B cell (primary cell): Measurements from ENCODE around the gene FAM131C. TPM values are rescaled to one million over a fixed set of nuclear protein-coding genes. Genes with fewer than 3 reads are reported as not detected.
A peak's percentile ranks its signal among the peaks of the same experiment; 100 is the strongest.

ENCODE experiments used
- ATAC-seq: fragments of 200-7000 bp; cut with Tn5 transposase; one replicate; pipeline ENCODE4 v1.10.0; 2021; ENCODE audit warnings: low read depth, mild to moderate bottlenecking, moderate number of reproducible peaks, moderate library complexity
- CTCF ChIA-PET: fragments of 350-600 bp; sonication (Branson Sonifier 250); formaldehyde crosslinking; loops from one replicate; lab custom pipeline; 2021; ENCODE audit warnings: antibody characterized with exemption, inconsistent platforms; lab: Charles Lee
- POLR2A ChIA-PET: fragments of 350-600 bp; sonication (Branson Sonifier 250); formaldehyde crosslinking; loops from one replicate; lab custom pipeline; 2021; ENCODE audit warnings: antibody characterized with exemption; lab: Charles Lee
- DNase-seq: peaks from one replicate; pipeline ENCODE4 v3.0.0; 2013
- H2AFZ ChIP-seq: 2 replicates; pipeline ENCODE4 v1.6.1; 2012; ENCODE audit warnings: mild to moderate bottlenecking, low read depth, low read length; ENCODE audit not compliant: insufficient read depth, poor library complexity, severe bottlenecking
- H3K27ac ChIP-seq, 2 donors: 1 replicate in 1 of 2; 2 replicates in 1 of 2; pipeline ENCODE4 v1.5.1; 2012 to 2013; ENCODE audit warnings: low read length in 2 of 2, mild to moderate bottlenecking in 2 of 2, moderate library complexity in 1 of 2
- H3K27me3 ChIP-seq, 4 experiments: fragments of 200-600 bp in 1 of 4; sonication (generic) in 1 of 4; replicated peaks in 1 of 4; 1 replicate in 2 of 4; 2 replicates in 2 of 4; pipeline versions ENCODE4 v1.6.1 to v1.7.0; 2013 to 2016; ENCODE audit warnings: low read length in 3 of 4, mild to moderate bottlenecking in 2 of 4, mixed read lengths in 1 of 4, moderate library complexity in 1 of 4; ENCODE audit not compliant: insufficient read depth in 4 of 4, control insufficient read depth in 3 of 4; ENCODE audit errors: control extremely low read depth in 1 of 4
- H3K36me3 ChIP-seq, 2 experiments: replicated peaks in 1 of 2; 1 replicate in 1 of 2; 2 replicates in 1 of 2; pipeline versions ENCODE4 v1.6.1 to v1.7.1; 2013; ENCODE audit warnings: low read length in 1 of 2; ENCODE audit not compliant: insufficient read depth in 2 of 2, control insufficient read depth in 1 of 2; ENCODE audit errors: control extremely low read depth in 1 of 2, extremely low read depth in 1 of 2
- H3K4me1 ChIP-seq, 2 donors: fragments of 200-600 bp in 1 of 2; sonication (generic) in 1 of 2; 1 replicate in 1 of 2; 2 replicates in 1 of 2; pipeline versions ENCODE4 v1.5.1 to v1.6.1; 2013 to 2017; ENCODE audit warnings: low read length in 2 of 2; ENCODE audit not compliant: control insufficient read depth in 2 of 2, insufficient read depth in 2 of 2
- H3K4me2 ChIP-seq: replicated peaks from 2 replicates; pipeline ENCODE3; 2012; ENCODE audit warnings: mild to moderate bottlenecking, low read depth, low read length; ENCODE audit not compliant: poor library complexity, severe bottlenecking
- H3K4me3 ChIP-seq, 5 experiments: fragments of 200-600 bp in 1 of 5; sonication (generic) in 1 of 5; 1 replicate in 3 of 5; 2 replicates in 2 of 5; pipeline versions ENCODE4 v1.5.1 to v1.7.0; 2011 to 2016; ENCODE audit warnings: low read length in 4 of 5, mild to moderate bottlenecking in 4 of 5, low read depth in 2 of 5, control low read depth in 1 of 5, moderate library complexity in 1 of 5; ENCODE audit not compliant: insufficient read depth in 1 of 5; ENCODE audit errors: control extremely low read depth in 1 of 5, extremely low read depth in 1 of 5
- H3K79me2 ChIP-seq: fragments of 200-600 bp; sonication (generic); one replicate; pipeline ENCODE4 v1.6.0; 2016; ENCODE audit warnings: low read length; ENCODE audit not compliant: control insufficient read depth, insufficient read depth
- H3K9ac ChIP-seq: fragments of 200-600 bp; sonication (generic); 2 replicates; pipeline ENCODE4 v1.6.1; 2017; ENCODE audit warnings: mild to moderate bottlenecking, low read length, moderate library complexity
- H3K9me3 ChIP-seq, 3 donors: one replicate each; pipeline versions ENCODE4 v1.6.1 to v1.7.1; 2013; ENCODE audit warnings: low read length in 2 of 3; ENCODE audit not compliant: control insufficient read depth in 2 of 3, insufficient read depth in 1 of 3; ENCODE audit errors: control extremely low read depth in 1 of 3
- H4K20me1 ChIP-seq: 2 replicates; pipeline ENCODE4 v1.6.0; 2012; ENCODE audit warnings: mild to moderate bottlenecking, low read length; ENCODE audit not compliant: insufficient read depth, control insufficient read depth, poor library complexity, severe bottlenecking
- H3K27ac Mint-ChIP-seq: one replicate; pipeline ENCODE4 v1.8.0; 2021; ENCODE audit warnings: mixed read lengths
- H3K27me3 Mint-ChIP-seq: one replicate; pipeline ENCODE4 v1.8.0; 2021; ENCODE audit warnings: mixed read lengths
- H3K4me1 Mint-ChIP-seq: one replicate; pipeline ENCODE4 v1.8.0; 2021; ENCODE audit warnings: mixed read lengths
- H3K4me3 Mint-ChIP-seq: one replicate; pipeline ENCODE4 v1.8.0; 2021; ENCODE audit warnings: mixed read lengths
- H3K9me3 Mint-ChIP-seq: one replicate; pipeline ENCODE4 v1.8.0; 2022; ENCODE audit warnings: mixed read lengths; ENCODE audit not compliant: insufficient read depth
- EZH2 ChIP-seq: IDR thresholded peaks from 2 replicates; pipeline ENCODE4 v1.6.1; 2012; ENCODE audit warnings: borderline replicate concordance, low read depth, mild to moderate bottlenecking, moderate library complexity, low read length; ENCODE audit not compliant: insufficient read depth, poor library complexity, severe bottlenecking
- WGBS: methylation state at CpG from one replicate; pipeline ENCODE4 v1.1.5; 2013; ENCODE audit warnings: missing lambda C conversion rate; ENCODE audit not compliant: insufficient coverage; 5-methylcytosine and 5-hydroxymethylcytosine counted together
- intact Hi-C: fragments of 100-400 bp; cut with micrococcal nuclease; formaldehyde crosslinking; loops from one replicate; pipeline ENCODE4 v1.10.0; 2022
- polyA plus RNA-seq: library from polyadenylated mRNA; depleted of rRNA; stranded (reverse); fragments of >200 nt; gene quantifications from 2 replicates; pipeline ENCODE4 v1.2.3, GENCODE V29; 2012
- total RNA-seq, 2 donors: library from RNA; stranded (reverse); fragments of 120-200 nt in 1 of 2; gene quantifications; 1 replicate in 1 of 2; 2 replicates in 1 of 2; pipeline versions ENCODE4 v1.2.3 to v1.2.4, GENCODE V29; 2013 to 2022
- TF ChIP-seq, protein P1 (sequence below): fragments of 200-600 bp; IDR thresholded peaks from one replicate; pipeline ENCODE4 v1.8.0; 2022; ENCODE audit warnings: antibody characterized with exemption, mild to moderate bottlenecking

The FAM131C gene
- total and polyA plus RNA-seq, 2 donors (not counting 1 experiment from before 2014, with no cell fraction given), result 0.37 TPM; not detected in 1

DNA sequence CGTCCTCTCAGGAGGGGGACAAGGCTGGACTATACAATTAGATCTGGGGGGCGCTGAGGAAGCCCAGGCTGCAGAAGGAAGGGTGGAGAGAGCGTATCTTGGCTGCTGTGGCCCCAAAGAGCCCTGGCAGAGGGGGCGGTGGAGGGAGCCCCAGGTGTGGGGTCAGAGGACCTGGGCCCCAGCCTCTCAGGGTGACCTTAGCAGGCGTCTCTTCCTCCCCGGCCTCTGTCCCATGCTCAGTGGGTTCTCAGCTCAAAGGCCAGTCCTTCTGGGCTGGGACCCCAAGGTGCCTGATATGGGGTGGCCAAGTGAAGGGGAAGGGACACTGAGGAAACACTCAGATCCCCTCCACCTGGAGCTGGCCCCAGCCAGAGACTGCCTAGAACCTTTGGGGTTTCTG, 1.8 kb downstream of the FAM131C start:
- H3K27me3 Mint-ChIP-seq, result peaks cover 26% of the 10 kb centered on the region
- Histone ChIP-seq H4K20me1 (no peaks in the 10 kb centered on the region), H3K79me2 (no peaks in the 10 kb centered on the region), H3K9me3 (no peaks in the 10 kb centered on the region), H3K4me1 (peaks cover 7 to 11% of the 10 kb centered on the region in 2 donors), H3K27ac (no peak overlapping the region), H3K4me2 (no peak overlapping the region), H3K4me3 (no peak overlapping the region), H3K27me3 (peaks cover 0 to 35% (median 13%) of the 10 kb centered on the region in 4 experiments), H3K36me3 (no peaks in the 10 kb centered on the region), H3K9ac (no peak overlapping the region), H2AFZ (no peak overlapping the region)
- H3K4me1 Mint-ChIP-seq, result peaks cover 12% of the 10 kb centered on the region
- no peak overlapping the region for H3K27ac Mint-ChIP-seq
- WGBS, result 95% methylated on average over 6 of the region's 6 CpGs
- H3K9me3 Mint-ChIP-seq, result no peaks in the 10 kb centered on the region
- DNase-seq (no peak), ATAC-seq (no peak)
- peak overlapping the region; percentile 49 for H3K4me3 Mint-ChIP-seq
- ChIA-PET CTCF (interaction anchor here (1.1 to 2.6 kb wide), 5 partner anchors 64 to 280 kb away, joined by 3 to 7 read pairs (median 5); no protein-coding TSS in a partner anchor), POLR2A (no interaction called here)
- intact Hi-C loops, result no loop called here
- TF ChIP-seq, protein P1, sequence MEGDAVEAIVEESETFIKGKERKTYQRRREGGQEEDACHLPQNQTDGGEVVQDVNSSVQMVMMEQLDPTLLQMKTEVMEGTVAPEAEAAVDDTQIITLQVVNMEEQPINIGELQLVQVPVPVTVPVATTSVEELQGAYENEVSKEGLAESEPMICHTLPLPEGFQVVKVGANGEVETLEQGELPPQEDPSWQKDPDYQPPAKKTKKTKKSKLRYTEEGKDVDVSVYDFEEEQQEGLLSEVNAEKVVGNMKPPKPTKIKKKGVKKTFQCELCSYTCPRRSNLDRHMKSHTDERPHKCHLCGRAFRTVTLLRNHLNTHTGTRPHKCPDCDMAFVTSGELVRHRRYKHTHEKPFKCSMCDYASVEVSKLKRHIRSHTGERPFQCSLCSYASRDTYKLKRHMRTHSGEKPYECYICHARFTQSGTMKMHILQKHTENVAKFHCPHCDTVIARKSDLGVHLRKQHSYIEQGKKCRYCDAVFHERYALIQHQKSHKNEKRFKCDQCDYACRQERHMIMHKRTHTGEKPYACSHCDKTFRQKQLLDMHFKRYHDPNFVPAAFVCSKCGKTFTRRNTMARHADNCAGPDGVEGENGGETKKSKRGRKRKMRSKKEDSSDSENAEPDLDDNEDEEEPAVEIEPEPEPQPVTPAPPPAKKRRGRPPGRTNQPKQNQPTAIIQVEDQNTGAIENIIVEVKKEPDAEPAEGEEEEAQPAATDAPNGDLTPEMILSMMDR, result no peak
- TF ChIP-seq EZH2, result no peak

DNA sequence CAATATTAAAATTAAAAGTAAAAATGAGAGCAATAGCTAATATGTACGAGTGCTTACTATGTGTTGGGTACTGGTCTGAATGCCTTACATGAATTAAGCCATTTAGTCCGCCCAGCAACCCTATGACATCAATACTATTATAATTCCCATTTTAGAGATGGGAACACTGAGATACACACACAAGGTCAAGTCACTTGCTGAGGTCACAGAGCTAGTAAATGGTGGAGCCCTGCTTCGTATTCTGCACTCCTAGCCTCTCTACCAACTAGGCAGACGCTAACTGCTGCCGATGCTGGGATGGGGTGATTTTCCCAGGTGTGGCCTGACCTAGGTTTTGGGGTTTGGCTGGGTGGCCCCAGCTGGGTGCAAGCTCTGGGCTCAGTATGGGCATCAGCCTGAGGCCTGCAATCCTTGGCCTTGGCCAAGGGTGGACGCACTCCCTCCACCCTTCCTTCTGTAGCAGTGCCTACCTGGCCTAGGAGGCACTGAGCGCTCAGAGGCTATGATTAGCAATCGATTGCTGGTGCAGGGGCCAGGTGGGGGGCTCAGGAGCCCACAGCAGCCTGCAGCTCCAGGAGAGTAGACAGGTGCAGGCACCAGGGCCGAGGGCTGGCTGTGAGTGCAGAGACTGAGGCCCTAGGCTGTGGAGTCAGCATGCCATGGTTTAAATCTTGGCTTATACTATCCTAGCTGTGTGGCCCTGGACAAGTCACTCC, 2.7 kb downstream of the FAM131C start:
- Histone ChIP-seq H3K79me2 (no peaks in the 10 kb centered on the region), H2AFZ (no peak overlapping the region), H3K4me2 (no peak overlapping the region), H3K36me3 (no peaks in the 10 kb centered on the region), H3K4me1 (peaks cover 7 to 11% of the 10 kb centered on the region in 2 donors), H3K9ac (no peak overlapping the region), H4K20me1 (no peaks in the 10 kb centered on the region), H3K9me3 (no peaks in the 10 kb centered on the region), H3K27me3 (peaks cover 0 to 35% (median 13%) of the 10 kb centered on the region in 4 experiments), H3K27ac (no peak overlapping the region), H3K4me3 (no peak overlapping the region)
- peaks cover 26% of the 10 kb centered on the region for H3K27me3 Mint-ChIP-seq
- ChIA-PET CTCF (interaction anchor here (0.8 to 2.4 kb wide), 6 partner anchors 8 to 279 kb away, joined by 3 to 16 read pairs (median 4); no protein-coding TSS in a partner anchor), POLR2A (interaction anchor here (0.6 kb wide), 1 partner anchor 288 kb away, joined by 3 read pairs; no protein-coding TSS in a partner anchor)
- no peak overlapping the region for H3K4me3 Mint-ChIP-seq
- TF ChIP-seq, protein P1, result no peak
- TF ChIP-seq EZH2, result no peak
- peaks cover 12% of the 10 kb centered on the region for H3K4me1 Mint-ChIP-seq
- DNase-seq, result no peak
- ATAC-seq, result no peak
- no peaks in the 10 kb centered on the region for H3K9me3 Mint-ChIP-seq
- intact Hi-C loops, result no loop called here
- H3K27ac Mint-ChIP-seq, result no peak overlapping the region
- WGBS, result 91% methylated on average over 5 of the region's 9 CpGs
